MCF 10A (cell line): ENCODE data around the gene PAFAH1B1. TPM values are rescaled to one million over a fixed set of nuclear protein-coding genes. Genes with fewer than 3 reads are reported as not detected.

Source experiments
- BruUV-seq: library from RNA; stranded (reverse); fragments of 400-500 nt; replicated peaks from 2 replicates; lab custom pipeline; 2021; lab: Mats Ljungman, UMichigan
- CTCF ChIA-PET: fragments of 300-600 bp; sonication (Branson Sonifier 250); formaldehyde crosslinking; extraction: SDS; loops from one replicate; lab custom pipeline; 2021; ENCODE audit warnings: antibody characterized with exemption, inconsistent platforms; lab: Yijun Ruan, JAX
- POLR2A ChIA-PET: fragments of 300-600, 350-650 bp; sonication (Branson Sonifier 250); formaldehyde crosslinking; extraction: SDS; loops from one replicate; lab custom pipeline; 2020; ENCODE audit warnings: antibody characterized with exemption, inconsistent platforms; lab: Yijun Ruan, JAX
- DNase-seq: peaks from one replicate; pipeline ENCODE4 v3.0.0-alpha.2; 2018; ENCODE audit not compliant: unreplicated experiment
- H3K27ac Mint-ChIP-seq: one replicate; pipeline ENCODE4 v1.8.0; 2022; ENCODE audit warnings: mild to moderate bottlenecking, low read depth, mixed read lengths; ENCODE audit not compliant: unreplicated experiment
- H3K27me3 Mint-ChIP-seq: one replicate; pipeline ENCODE4 v1.8.0; 2022; ENCODE audit warnings: mixed read lengths; ENCODE audit not compliant: insufficient read depth, unreplicated experiment
- H3K36me3 Mint-ChIP-seq: one replicate; pipeline ENCODE4 v1.8.0; 2022; ENCODE audit warnings: mild to moderate bottlenecking, moderate library complexity, mixed read lengths; ENCODE audit not compliant: insufficient read depth, unreplicated experiment
- H3K4me1 Mint-ChIP-seq: one replicate; pipeline ENCODE4 v1.8.0; 2022; ENCODE audit warnings: mixed read lengths; ENCODE audit not compliant: insufficient read depth, unreplicated experiment
- H3K4me3 Mint-ChIP-seq: one replicate; pipeline ENCODE4 v1.8.0; 2022; ENCODE audit warnings: mild to moderate bottlenecking, moderate library complexity, mixed read lengths; ENCODE audit not compliant: unreplicated experiment
- H3K9me3 Mint-ChIP-seq: one replicate; pipeline ENCODE4 v1.8.0; 2022; ENCODE audit warnings: mixed read lengths; ENCODE audit not compliant: unreplicated experiment
- CTCF ChIP-seq: fragments of 200-600 bp; IDR thresholded peaks from one replicate; pipeline ENCODE4 v1.8.0; 2022; ENCODE audit warnings: antibody characterized with exemption, mild to moderate bottlenecking; ENCODE audit not compliant: unreplicated experiment
- intact Hi-C: fragments of 100-400 bp; cut with micrococcal nuclease; formaldehyde crosslinking; loops from 2 replicates; pipeline ENCODE4 v1.14.1; 2022
- total RNA-seq: library from RNA; stranded (reverse); gene quantifications from 2 replicates; pipeline ENCODE4 v1.2.3, GENCODE V29; 2022

PAFAH1B1 gene
- total RNA-seq, 1 experiment from 2014 or later: 170 TPM

GRCh38 chr17:2580661-2581060, 12.8 kb upstream of the PAFAH1B1 start:
- BruUV-seq: no TSS peak
- POLR2A ChIA-PET: interaction anchor here (2.8 kb wide), 1 partner anchor 12 kb away, joined by 9 read pairs; the partner anchor contains the start of gene PAFAH1B1
- Mint-ChIP-seq H3K27ac (no peak overlapping the region), H3K27me3 (no peaks in the 10 kb centered on the region), H3K4me3 (no peak overlapping the region), H3K9me3 (no peaks in the 10 kb centered on the region), H3K4me1 (no peaks in the 10 kb centered on the region), H3K36me3 (no peaks in the 10 kb centered on the region)
- no peak for TF ChIP-seq CTCF
- no peak for DNase-seq
- intact Hi-C loops: no loop called here
- CTCF ChIA-PET: interaction anchor here (0.6 kb wide), 1 partner anchor 68 kb away, joined by 3 read pairs; no protein-coding TSS in a partner anchor

DNA sequence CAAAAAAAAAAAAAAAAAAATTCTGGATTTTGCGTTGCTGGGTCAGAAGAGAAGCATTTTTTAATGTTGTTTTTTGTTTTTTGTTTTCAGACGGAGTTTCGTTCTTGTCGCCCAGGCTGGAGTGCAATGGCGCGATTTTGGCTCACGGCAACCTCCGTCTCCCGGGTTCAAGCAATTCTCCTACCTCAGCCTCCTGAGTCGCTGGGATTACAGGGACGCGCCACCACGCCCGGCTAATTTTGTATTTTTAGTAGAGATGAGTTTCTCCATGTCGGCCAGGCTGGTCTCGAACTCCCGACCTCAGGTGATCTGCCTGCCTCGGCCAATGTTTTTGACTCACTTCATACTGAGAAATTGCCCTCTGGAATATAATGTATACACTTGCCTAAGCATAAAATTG, 11.0 kb upstream of the PAFAH1B1 start:
- intact Hi-C loops: no loop called here
- H3K4me1 Mint-ChIP-seq: no peaks in the 10 kb centered on the region
- no TSS peak for BruUV-seq
- no peak for TF ChIP-seq CTCF
- ChIA-PET POLR2A (interaction anchor here (1.1 kb wide), 1 partner anchor 10 kb away, joined by 3 read pairs; no protein-coding TSS in a partner anchor), CTCF (no interaction called here)
- no peak overlapping the region for H3K4me3 Mint-ChIP-seq
- no peaks in the 10 kb centered on the region for H3K27me3 Mint-ChIP-seq
- no peak overlapping the region for H3K27ac Mint-ChIP-seq
- DNase-seq: no peak
- no peaks in the 10 kb centered on the region for H3K9me3 Mint-ChIP-seq
- H3K36me3 Mint-ChIP-seq: no peaks in the 10 kb centered on the region

GRCh38 chr17:2591040-2591640, 2.3 kb upstream of the PAFAH1B1 start:
- DNase-seq: no peak
- no peak for TF ChIP-seq CTCF
- H3K36me3 Mint-ChIP-seq: no peaks in the 10 kb centered on the region
- H3K27me3 Mint-ChIP-seq: no peaks in the 10 kb centered on the region
- no peak overlapping the region for H3K4me3 Mint-ChIP-seq
- H3K4me1 Mint-ChIP-seq: peaks cover 5% of the 10 kb centered on the region
- CTCF ChIA-PET: interaction anchor here (0.7 kb wide), 1 partner anchor 1625 kb away, joined by 3 read pairs; no protein-coding TSS in a partner anchor
- POLR2A ChIA-PET: interaction anchor here (1.0 to 4.6 kb wide), 2 partner anchors 25 to 79 kb away, joined by 3 to 72 read pairs; partner anchors contain the start of gene METTL16
- H3K9me3 Mint-ChIP-seq: no peaks in the 10 kb centered on the region
- no peak overlapping the region for H3K27ac Mint-ChIP-seq
- intact Hi-C loops: no loop called here
- BruUV-seq: no TSS peak

- intact Hi-C loops: loop anchor here (2.0 kb wide), 2 partner anchors 83 to 177 kb away; partner anchors contain the start of gene METTL16
- CTCF ChIA-PET: interaction anchor here (0.6 to 2.4 kb wide), 4 partner anchors 45 to 123 kb away, joined by 3 to 9 read pairs (median 3); no protein-coding TSS in a partner anchor
Measured at GRCh38 chr17:2593821-2594721, 617 bp downstream of the PAFAH1B1 start.

More at GRCh38 chr17:2593821-2594721, 617 bp downstream of the PAFAH1B1 start:
- TF ChIP-seq CTCF: no peak
- POLR2A ChIA-PET: interaction anchor here (0.6 to 5.9 kb wide), 23 partner anchors 14 to 212 kb away, joined by 3 to 72 read pairs (median 5); partner anchors contain the start of gene METTL16
- DNase-seq: peak; percentile 84
- no peaks in the 10 kb centered on the region for H3K36me3 Mint-ChIP-seq
- H3K27me3 Mint-ChIP-seq: no peaks in the 10 kb centered on the region
- peak overlapping the region; percentile 98 for H3K4me3 Mint-ChIP-seq
- no TSS peak for BruUV-seq
- no peaks in the 10 kb centered on the region for H3K9me3 Mint-ChIP-seq
- H3K4me1 Mint-ChIP-seq: peaks cover 16% of the 10 kb centered on the region
- peak overlapping the region; percentile 96 for H3K27ac Mint-ChIP-seq
